Neural progenitor cell (in vitro differentiated cells): Measurements from ENCODE around the gene CNTNAP2. TPM values are rescaled to one million over a fixed set of nuclear protein-coding genes. Genes with fewer than 3 reads are reported as not detected.
"Not testable (repeated sequence)": the region's sequence is repeated elsewhere in the genome, so short reads cannot be mapped to it uniquely, and the experiment has no call there.

Source experiments
- DNase-seq: peaks from one replicate; pipeline ENCODE4 v3.0.0-alpha.2; 2016; ENCODE audit warnings: low spot score
- H2AFZ ChIP-seq: fragments of 200-600 bp; sonication (generic); replicated peaks from 2 replicates; pipeline ENCODE4 v1.6.1; 2016; ENCODE audit warnings: antibody characterized with exemption
- H3F3A ChIP-seq: fragments of 200-600 bp; sonication (generic); 2 replicates; pipeline ENCODE4 v1.6.1; 2016; ENCODE audit warnings: antibody characterized with exemption, low read depth
- H3K27ac ChIP-seq: fragments of 200-600 bp; sonication (generic); 2 replicates; pipeline ENCODE4 v1.5.1; 2016; ENCODE audit warnings: mild to moderate bottlenecking
- H3K27me3 ChIP-seq: fragments of 200-600 bp; sonication (generic); 2 replicates; pipeline ENCODE4 v1.6.1; 2016; ENCODE audit warnings: mild to moderate bottlenecking, moderate library complexity
- H3K36me3 ChIP-seq: fragments of 200-600 bp; sonication (generic); 2 replicates; pipeline ENCODE4 v1.5.1; 2016
- H3K4me1 ChIP-seq: fragments of 200-600 bp; sonication (generic); 2 replicates; pipeline ENCODE4 v1.6.1; 2016; ENCODE audit warnings: mixed run types
- H3K4me2 ChIP-seq: fragments of 200-600 bp; sonication (generic); 2 replicates; pipeline ENCODE4 v1.6.1; 2016
- H3K4me3 ChIP-seq: fragments of 200-600 bp; sonication (generic); 2 replicates; pipeline ENCODE4 v1.5.1; 2016
- H3K79me2 ChIP-seq: fragments of 200-600 bp; sonication (generic); 2 replicates; pipeline ENCODE4 v1.6.1; 2016; ENCODE audit warnings: low read depth
- H3K9ac ChIP-seq: fragments of 200-600 bp; sonication (generic); 2 replicates; pipeline ENCODE4 v1.6.1; 2016
- H3K9me3 ChIP-seq: fragments of 200-600 bp; sonication (generic); 2 replicates; pipeline ENCODE4 v1.5.1; 2016; ENCODE audit warnings: low read depth
- H4K20me1 ChIP-seq: fragments of 200-600 bp; sonication (generic); 2 replicates; pipeline ENCODE4 v1.6.1; 2016; ENCODE audit warnings: low read depth
- H3K27ac Mint-ChIP-seq: 3 replicates; pipeline ENCODE4 v1.8.0; 2021; ENCODE audit warnings: mixed read lengths
- H3K27me3 Mint-ChIP-seq: 2 replicates; pipeline ENCODE4 v1.8.0; 2022; ENCODE audit warnings: low read depth, mild to moderate bottlenecking, inconsistent platforms, moderate library complexity, mixed read lengths; ENCODE audit not compliant: insufficient read depth
- H3K36me3 Mint-ChIP-seq: 3 replicates; pipeline ENCODE4 v1.8.0; 2021; ENCODE audit warnings: mixed read lengths
- H3K4me1 Mint-ChIP-seq: 3 replicates; pipeline ENCODE4 v1.8.0; 2021; ENCODE audit warnings: mixed read lengths
- H3K4me3 Mint-ChIP-seq: 3 replicates; pipeline ENCODE4 v1.8.0; 2021; ENCODE audit warnings: mild to moderate bottlenecking, moderate library complexity, mixed read lengths
- H3K9me3 Mint-ChIP-seq: 3 replicates; pipeline ENCODE4 v1.8.0; 2020; ENCODE audit warnings: mixed read lengths
- EZH2 ChIP-seq: fragments of 200-600 bp; sonication (generic); IDR thresholded peaks from 2 replicates; pipeline ENCODE4 v1.6.1; 2017; ENCODE audit warnings: antibody characterized with exemption, mild to moderate bottlenecking, moderate library complexity
- EZH2phosphoT487 ChIP-seq: fragments of 200-600 bp; sonication (generic); IDR thresholded peaks from 2 replicates; pipeline ENCODE4 v1.6.1; 2017; ENCODE audit warnings: antibody characterized with exemption
- total RNA-seq: library from RNA; depleted of rRNA; stranded (reverse); fragments of >200 nt; gene quantifications from 2 replicates; pipeline ENCODE4 v1.2.3, GENCODE V29; 2015; ENCODE audit warnings: low replicate concordance
- TF ChIP-seq, protein P1 (sequence below): fragments of 200-600 bp; sonication (generic); IDR thresholded peaks from 2 replicates; pipeline ENCODE4 v1.5.1; 2017; ENCODE audit warnings: antibody characterized with exemption, mild to moderate bottlenecking

Gene CNTNAP2
- total RNA-seq, 1 donor from 2014 or later: 126 TPM

DNA sequence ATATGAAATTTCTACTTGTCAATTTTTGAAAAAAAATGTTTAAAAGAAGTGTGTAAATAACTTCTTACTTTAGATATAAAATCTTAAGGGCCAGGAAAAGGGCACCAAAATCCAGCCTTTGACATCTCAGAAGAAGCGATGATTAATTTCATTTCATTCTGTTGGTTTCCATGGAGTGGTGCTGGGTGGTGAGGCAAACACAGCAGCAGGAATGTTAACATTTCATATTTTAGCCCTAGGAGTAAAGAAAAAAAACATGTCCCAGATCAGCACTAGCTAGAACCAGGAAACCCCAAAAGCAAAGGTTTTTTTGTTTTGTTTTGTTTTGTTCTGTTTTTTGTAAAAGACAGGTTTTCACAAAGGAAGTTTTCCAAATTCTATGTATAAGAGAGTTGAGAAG is 2175.2 kb downstream of the CNTNAP2 start:
- no peaks in the 10 kb centered on the region for H3K36me3 ChIP-seq
- H3K36me3 Mint-ChIP-seq: no peaks in the 10 kb centered on the region
- H4K20me1 ChIP-seq: no peaks in the 10 kb centered on the region
- H3K79me2 ChIP-seq: no peaks in the 10 kb centered on the region
- peaks cover 3% of the 10 kb centered on the region for H3K27me3 Mint-ChIP-seq
- H3K27me3 ChIP-seq: no peaks in the 10 kb centered on the region
- peaks cover 24% of the 10 kb centered on the region for H3K4me1 Mint-ChIP-seq
- H3K27ac ChIP-seq: no peak overlapping the region
- H3K4me2 ChIP-seq: no peak overlapping the region
- peaks cover 7% of the 10 kb centered on the region for H3K9me3 Mint-ChIP-seq
- H2AFZ ChIP-seq: no peak overlapping the region
- H3K9ac ChIP-seq: no peak overlapping the region
- peaks cover 6% of the 10 kb centered on the region for H3F3A ChIP-seq
- H3K4me1 ChIP-seq: peaks cover 25% of the 10 kb centered on the region
- TF ChIP-seq EZH2phosphoT487: no peak
- no peak for TF ChIP-seq EZH2
- TF ChIP-seq, protein P1, sequence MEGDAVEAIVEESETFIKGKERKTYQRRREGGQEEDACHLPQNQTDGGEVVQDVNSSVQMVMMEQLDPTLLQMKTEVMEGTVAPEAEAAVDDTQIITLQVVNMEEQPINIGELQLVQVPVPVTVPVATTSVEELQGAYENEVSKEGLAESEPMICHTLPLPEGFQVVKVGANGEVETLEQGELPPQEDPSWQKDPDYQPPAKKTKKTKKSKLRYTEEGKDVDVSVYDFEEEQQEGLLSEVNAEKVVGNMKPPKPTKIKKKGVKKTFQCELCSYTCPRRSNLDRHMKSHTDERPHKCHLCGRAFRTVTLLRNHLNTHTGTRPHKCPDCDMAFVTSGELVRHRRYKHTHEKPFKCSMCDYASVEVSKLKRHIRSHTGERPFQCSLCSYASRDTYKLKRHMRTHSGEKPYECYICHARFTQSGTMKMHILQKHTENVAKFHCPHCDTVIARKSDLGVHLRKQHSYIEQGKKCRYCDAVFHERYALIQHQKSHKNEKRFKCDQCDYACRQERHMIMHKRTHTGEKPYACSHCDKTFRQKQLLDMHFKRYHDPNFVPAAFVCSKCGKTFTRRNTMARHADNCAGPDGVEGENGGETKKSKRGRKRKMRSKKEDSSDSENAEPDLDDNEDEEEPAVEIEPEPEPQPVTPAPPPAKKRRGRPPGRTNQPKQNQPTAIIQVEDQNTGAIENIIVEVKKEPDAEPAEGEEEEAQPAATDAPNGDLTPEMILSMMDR: no peak
- H3K4me3 Mint-ChIP-seq: no peak overlapping the region
- no peaks in the 10 kb centered on the region for H3K9me3 ChIP-seq
- H3K4me3 ChIP-seq: no peak overlapping the region
- peak overlapping the region; percentile 59 for H3K27ac Mint-ChIP-seq
- DNase-seq: no peak

DNA sequence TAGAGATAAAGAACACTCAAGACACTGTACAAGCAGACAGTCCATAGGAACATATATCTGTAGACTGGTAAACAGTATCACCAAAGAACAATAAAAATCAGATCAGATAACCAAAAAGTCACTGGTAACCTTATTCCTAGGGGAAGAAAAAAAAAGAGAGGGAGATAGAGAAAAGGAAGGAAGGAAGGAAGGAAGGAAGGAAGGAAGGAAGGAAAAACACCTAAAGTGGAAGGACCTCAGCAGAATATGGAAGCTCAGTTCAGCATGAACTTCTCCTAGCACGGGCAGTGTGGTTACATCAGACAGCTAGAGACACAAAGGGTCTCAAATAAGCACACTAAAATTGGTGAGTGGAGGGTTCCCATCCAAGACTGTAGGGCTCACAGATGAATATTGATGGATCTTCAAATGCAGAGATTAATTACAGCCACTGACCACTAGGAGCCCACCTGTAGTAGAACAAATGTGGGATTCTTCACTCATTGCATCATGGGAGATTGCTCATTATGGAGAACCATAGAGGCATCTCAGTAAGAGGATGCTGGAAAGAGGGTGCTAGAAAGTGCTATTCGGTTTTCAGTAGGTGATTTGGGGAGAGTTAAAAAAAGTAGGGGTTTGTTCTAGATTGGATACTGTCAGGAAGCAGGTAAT is 2180.5 kb downstream of the CNTNAP2 start:
- DNase-seq: no peak
- no peaks in the 10 kb centered on the region for H3K27me3 ChIP-seq
- Mint-ChIP-seq H3K27me3 (peaks cover 2% of the 10 kb centered on the region), H3K4me1 (peaks cover 25% of the 10 kb centered on the region), H3K9me3 (peaks cover 4% of the 10 kb centered on the region), H3K4me3 (no peak overlapping the region), H3K36me3 (no peaks in the 10 kb centered on the region), H3K27ac (no peak overlapping the region)
- H3K79me2 ChIP-seq: no peaks in the 10 kb centered on the region
- no peak overlapping the region for H3K4me2 ChIP-seq
- H3K36me3 ChIP-seq: no peaks in the 10 kb centered on the region
- H3K9ac ChIP-seq: no peak overlapping the region
- no peak overlapping the region for H2AFZ ChIP-seq
- no peak for TF ChIP-seq EZH2phosphoT487
- no peak for TF ChIP-seq EZH2
- TF ChIP-seq, protein P1: peak; percentile 17
- no peaks in the 10 kb centered on the region for H3K9me3 ChIP-seq
- H4K20me1 ChIP-seq: no peaks in the 10 kb centered on the region
- peaks cover 6% of the 10 kb centered on the region for H3F3A ChIP-seq
- H3K4me3 ChIP-seq: no peak overlapping the region
- no peak overlapping the region for H3K27ac ChIP-seq
- peaks cover 7% of the 10 kb centered on the region for H3K4me1 ChIP-seq

DNA sequence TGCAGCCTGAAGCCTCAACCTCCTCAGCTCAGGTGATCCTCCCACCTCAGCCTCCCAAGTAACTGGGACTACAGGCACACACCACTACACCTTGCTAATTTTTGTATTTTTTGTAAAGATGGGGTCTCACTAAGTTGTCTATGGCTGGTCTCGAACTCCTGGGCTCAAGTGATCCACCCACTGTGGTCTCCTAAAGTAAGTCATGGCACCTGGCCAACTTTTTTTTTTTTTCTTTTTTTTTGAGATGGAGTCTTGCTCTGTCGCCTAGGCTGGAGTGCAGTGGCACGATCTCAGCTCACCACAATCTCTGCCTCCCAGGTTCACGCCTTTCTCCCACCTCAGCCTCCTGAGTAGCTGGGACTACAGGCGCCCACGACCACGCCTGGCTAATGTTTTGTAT is 2182.2 kb downstream of the CNTNAP2 start:
- not testable (repeated sequence) for H2AFZ ChIP-seq, H3K79me2 ChIP-seq, H3K4me1 ChIP-seq, H3K27ac ChIP-seq, H3K36me3 Mint-ChIP-seq, H3K27ac Mint-ChIP-seq, H3K36me3 ChIP-seq, H4K20me1 ChIP-seq, H3K4me2 ChIP-seq, H3K4me3 Mint-ChIP-seq, H3K27me3 ChIP-seq, H3K9me3 Mint-ChIP-seq, DNase-seq, H3K27me3 Mint-ChIP-seq, H3K9me3 ChIP-seq, H3F3A ChIP-seq, H3K4me3 ChIP-seq, H3K9ac ChIP-seq
- peaks cover 19% of the 10 kb centered on the region for H3K4me1 Mint-ChIP-seq

DNA sequence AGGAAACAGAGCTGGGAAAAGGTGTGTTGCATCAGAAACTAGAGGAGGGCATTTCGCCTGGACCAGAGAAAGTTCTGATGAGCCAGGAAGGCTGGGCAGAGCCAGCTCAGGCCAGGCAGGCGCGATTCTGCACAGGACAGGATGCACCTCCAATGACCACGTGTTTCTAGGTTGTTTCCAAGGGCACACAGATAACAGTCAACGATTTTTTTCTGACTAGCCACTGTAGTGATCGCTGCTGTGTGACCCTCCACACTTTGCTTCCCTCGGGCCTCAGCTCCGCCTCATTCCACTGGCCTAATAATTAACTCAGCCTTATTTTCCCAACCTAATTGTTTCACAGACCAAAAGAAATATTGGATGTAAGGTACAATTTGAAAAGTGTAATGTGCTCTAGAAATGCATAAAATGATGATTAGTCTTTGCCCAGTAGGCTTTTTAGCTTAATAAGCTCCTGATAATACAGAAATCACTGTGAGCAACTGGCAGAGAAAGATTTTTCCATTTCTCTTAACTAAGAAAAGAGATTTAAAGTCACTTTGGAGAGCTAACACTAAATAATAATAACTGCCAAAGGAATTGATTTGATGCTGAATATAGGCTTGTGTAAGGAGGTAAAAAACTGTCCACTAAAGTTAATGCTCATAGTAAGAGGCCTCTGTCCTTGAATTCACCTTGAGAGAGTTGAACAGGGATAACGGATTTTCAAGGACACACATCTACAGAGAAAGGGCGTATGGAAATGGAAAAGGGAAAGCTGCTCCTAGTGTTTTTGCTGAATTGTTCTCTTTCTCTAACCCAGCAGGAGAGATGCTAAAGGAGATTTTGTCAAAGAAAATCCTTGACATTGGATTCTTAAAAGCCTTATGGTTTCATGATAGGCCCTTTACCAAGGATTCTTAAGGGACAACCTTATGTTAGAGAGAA is 2183.0 kb downstream of the CNTNAP2 start:
- H3K79me2 ChIP-seq: no peaks in the 10 kb centered on the region
- H3K27ac ChIP-seq: no peak overlapping the region
- H3K4me2 ChIP-seq: no peak overlapping the region
- Mint-ChIP-seq H3K4me3 (no peak overlapping the region), H3K27ac (peak overlapping the region; percentile 43), H3K4me1 (peaks cover 27% of the 10 kb centered on the region), H3K27me3 (peaks cover 5% of the 10 kb centered on the region), H3K36me3 (no peaks in the 10 kb centered on the region), H3K9me3 (peaks cover 7% of the 10 kb centered on the region)
- TF ChIP-seq, protein P1: no peak
- TF ChIP-seq EZH2 (no peak), EZH2phosphoT487 (no peak)
- H3K9me3 ChIP-seq: no peaks in the 10 kb centered on the region
- no peaks in the 10 kb centered on the region for H3K27me3 ChIP-seq
- DNase-seq: no peak
- H3K36me3 ChIP-seq: no peaks in the 10 kb centered on the region
- peaks cover 7% of the 10 kb centered on the region for H3K4me1 ChIP-seq
- H3K9ac ChIP-seq: no peak overlapping the region
- no peaks in the 10 kb centered on the region for H3F3A ChIP-seq
- H4K20me1 ChIP-seq: no peaks in the 10 kb centered on the region
- H3K4me3 ChIP-seq: no peak overlapping the region
- no peak overlapping the region for H2AFZ ChIP-seq

DNA sequence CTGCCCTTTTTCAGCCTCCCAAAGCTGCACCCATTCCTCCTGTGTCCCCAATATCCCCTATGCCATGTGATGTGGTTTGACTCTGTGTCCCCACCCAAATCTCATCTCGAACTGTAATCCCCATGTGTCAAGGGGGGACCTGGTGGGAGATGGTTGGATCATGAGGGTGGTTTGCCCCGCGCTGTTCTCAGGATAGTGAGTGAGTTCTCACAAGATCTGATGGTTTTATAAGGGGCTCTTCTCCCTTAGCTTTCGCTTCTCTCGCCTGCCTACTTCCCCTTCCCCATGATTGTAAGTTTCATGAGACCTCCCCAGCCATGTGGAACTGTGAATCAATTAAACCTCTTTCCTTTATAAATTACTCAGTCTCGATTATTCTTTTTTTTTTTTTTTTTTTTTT is 2185.8 kb downstream of the CNTNAP2 start:
- H3K36me3 Mint-ChIP-seq, H3K27me3 ChIP-seq, H3K27ac ChIP-seq, H3K36me3 ChIP-seq, H3K79me2 ChIP-seq, H3K9ac ChIP-seq, H2AFZ ChIP-seq, H3K4me2 ChIP-seq, H3K9me3 Mint-ChIP-seq, H3K9me3 ChIP-seq, H3K4me3 ChIP-seq, H3K27ac Mint-ChIP-seq, H3F3A ChIP-seq, H4K20me1 ChIP-seq, H3K27me3 Mint-ChIP-seq, DNase-seq, H3K4me1 ChIP-seq, H3K4me3 Mint-ChIP-seq: not testable (repeated sequence)
- peaks cover 33% of the 10 kb centered on the region for H3K4me1 Mint-ChIP-seq
